ENCODE measurements around the gene ASGR1. TPM values are rescaled to one million over a fixed set of nuclear protein-coding genes. Genes with fewer than 3 reads are reported as not detected.

The ASGR1 gene
- total and polyA plus RNA-seq, 8 donors: 2.4 to 13.0 (median 10.0) TPM

DNA sequence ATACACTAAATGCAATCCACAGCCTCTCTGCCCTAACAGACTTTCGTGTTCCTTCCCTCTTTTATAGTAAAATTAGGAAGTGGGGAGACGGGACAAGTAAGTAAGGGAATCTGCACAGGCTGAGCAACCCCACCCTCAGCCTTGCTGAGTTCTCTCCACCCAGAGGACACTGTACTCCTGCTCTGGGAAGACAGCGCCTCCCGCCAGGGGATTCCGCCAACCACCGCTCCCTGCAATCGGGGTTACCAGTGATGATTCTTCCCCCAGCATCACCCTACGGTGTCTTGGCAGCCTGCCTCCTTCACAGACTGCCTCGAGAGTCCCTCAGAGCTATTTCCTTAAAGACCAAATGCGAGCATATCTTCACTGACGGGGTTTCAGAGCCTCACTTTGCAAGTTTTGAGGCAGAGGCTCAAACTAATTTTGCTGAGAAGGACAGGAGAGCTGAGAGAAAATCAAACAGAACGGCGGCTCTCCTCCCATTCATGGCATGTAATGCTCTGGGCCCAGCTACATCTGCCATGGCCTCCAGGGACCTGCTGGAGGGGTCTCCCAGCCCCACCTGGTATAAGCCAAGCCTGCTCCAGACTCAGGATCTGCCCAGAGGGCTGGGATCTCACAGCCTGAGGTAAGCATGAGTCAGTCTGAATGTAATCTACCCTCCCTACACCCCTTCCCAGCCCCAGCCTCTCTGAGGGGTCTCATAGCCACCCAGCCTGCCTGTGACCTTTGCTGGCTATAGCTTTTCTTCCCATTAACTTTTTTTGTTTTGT lies 41.8 kb downstream of the ASGR1 start:
- intact Hi-C loops (cut with DNase I): loop anchor here in 1 of 2 donors (5.0 kb wide), 1 partner anchor 85 kb away; no protein-coding TSS in a partner anchor
- TF ChIP-seq, protein P1, sequence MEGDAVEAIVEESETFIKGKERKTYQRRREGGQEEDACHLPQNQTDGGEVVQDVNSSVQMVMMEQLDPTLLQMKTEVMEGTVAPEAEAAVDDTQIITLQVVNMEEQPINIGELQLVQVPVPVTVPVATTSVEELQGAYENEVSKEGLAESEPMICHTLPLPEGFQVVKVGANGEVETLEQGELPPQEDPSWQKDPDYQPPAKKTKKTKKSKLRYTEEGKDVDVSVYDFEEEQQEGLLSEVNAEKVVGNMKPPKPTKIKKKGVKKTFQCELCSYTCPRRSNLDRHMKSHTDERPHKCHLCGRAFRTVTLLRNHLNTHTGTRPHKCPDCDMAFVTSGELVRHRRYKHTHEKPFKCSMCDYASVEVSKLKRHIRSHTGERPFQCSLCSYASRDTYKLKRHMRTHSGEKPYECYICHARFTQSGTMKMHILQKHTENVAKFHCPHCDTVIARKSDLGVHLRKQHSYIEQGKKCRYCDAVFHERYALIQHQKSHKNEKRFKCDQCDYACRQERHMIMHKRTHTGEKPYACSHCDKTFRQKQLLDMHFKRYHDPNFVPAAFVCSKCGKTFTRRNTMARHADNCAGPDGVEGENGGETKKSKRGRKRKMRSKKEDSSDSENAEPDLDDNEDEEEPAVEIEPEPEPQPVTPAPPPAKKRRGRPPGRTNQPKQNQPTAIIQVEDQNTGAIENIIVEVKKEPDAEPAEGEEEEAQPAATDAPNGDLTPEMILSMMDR (IDR thresholded peaks at IDR 0.05): no peak
- DNase-seq (peak in 1 of 4 donors; percentile 70), ATAC-seq (peak; percentile 42)
- peak overlapping the region; percentile 30 to 39 for H3K27ac ChIP-seq
- H3K9me3 ChIP-seq: no peaks in the 10 kb centered on the region
- peaks cover 0 to 50% of the 10 kb centered on the region in 2 donors for H3K27me3 ChIP-seq
- peak overlapping the region in 1 of 2 donors; percentile 29 for H3K4me3 ChIP-seq
- no peaks in the 10 kb centered on the region for H3K36me3 ChIP-seq
- peaks cover 0 to 42% of the 10 kb centered on the region in 2 donors for H3K4me1 ChIP-seq

DNA sequence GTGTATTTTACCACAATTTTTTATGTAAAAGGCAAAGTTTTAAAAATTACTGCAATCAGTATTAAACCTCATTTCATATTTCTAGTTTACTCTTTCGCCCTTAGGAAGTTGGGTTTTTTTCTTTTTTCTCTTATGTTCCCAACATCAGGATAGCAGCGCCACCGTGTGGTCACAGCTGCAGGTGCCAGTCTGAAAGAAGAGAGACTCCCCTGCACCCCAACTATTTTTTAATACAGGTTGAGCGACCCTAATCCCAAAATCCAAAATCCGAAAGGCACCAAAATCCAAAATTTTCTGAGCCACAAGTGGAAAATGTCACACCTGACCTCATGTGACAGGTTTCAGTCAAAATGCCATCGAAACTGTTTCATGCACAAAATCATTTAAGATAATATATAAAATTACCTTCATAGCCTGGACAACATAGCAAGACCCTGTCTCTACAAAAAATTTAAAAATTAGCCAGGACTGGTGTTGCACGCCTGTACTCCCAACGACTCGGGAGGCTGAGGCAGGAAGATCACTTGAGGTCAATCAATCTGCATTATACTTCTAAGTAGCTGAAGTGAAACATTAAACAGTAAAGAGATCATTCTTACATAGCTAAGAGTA lies 42.8 kb downstream of the ASGR1 start:
- no peaks in the 10 kb centered on the region for H3K9me3 ChIP-seq
- peaks cover 0 to 42% of the 10 kb centered on the region in 2 donors for H3K4me1 ChIP-seq
- intact Hi-C loops (cut with DNase I): loop anchor here in 1 of 2 donors (5.0 kb wide), 1 partner anchor 84 kb away; no protein-coding TSS in a partner anchor
- peaks cover 0 to 55% of the 10 kb centered on the region in 2 donors for H3K27me3 ChIP-seq
- H3K4me3 ChIP-seq: no peak overlapping the region
- H3K36me3 ChIP-seq: no peaks in the 10 kb centered on the region
- TF ChIP-seq, protein P1 (IDR thresholded peaks at IDR 0.05): peak; percentile 89 to 90
- peak overlapping the region in 1 of 2 donors; percentile 21 for H3K27ac ChIP-seq
- DNase-seq: peak; percentile 62 to 92 (median 78)
- peak; percentile 72 for ATAC-seq

DNA sequence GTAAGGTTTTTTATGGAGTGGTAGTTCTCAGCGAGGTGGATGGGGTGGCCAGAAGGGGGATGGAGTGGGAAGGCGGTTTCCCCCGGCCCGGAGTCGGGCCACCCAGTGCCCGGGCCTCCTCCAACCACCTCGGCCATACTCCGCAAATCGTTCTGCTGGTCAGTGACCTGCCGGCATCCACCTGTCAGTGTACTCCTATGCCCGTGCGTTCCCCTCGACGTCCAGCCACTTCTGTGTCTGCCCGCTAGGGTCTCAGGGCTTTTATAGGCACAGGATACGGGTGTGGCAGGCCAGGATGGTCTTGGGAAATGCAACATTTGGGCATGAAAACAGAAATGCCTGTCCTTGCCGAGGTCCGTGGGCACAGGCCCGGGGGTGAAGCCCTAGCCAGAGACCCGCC lies 45.3 kb downstream of the ASGR1 start:
- Histone ChIP-seq H3K9me3 (no peaks in the 10 kb centered on the region), H3K27ac (peak overlapping the region in 1 of 2 donors; percentile 79), H3K4me3 (no peak overlapping the region), H3K36me3 (no peaks in the 10 kb centered on the region), H3K4me1 (peaks cover 0 to 39% of the 10 kb centered on the region in 2 donors), H3K27me3 (peaks cover 0 to 58% of the 10 kb centered on the region in 2 donors)
- TF ChIP-seq, protein P1 (IDR thresholded peaks at IDR 0.05): no peak
- DNase-seq: no peak
- intact Hi-C loops (cut with DNase I): no loop called here
- ATAC-seq: no peak

DNA sequence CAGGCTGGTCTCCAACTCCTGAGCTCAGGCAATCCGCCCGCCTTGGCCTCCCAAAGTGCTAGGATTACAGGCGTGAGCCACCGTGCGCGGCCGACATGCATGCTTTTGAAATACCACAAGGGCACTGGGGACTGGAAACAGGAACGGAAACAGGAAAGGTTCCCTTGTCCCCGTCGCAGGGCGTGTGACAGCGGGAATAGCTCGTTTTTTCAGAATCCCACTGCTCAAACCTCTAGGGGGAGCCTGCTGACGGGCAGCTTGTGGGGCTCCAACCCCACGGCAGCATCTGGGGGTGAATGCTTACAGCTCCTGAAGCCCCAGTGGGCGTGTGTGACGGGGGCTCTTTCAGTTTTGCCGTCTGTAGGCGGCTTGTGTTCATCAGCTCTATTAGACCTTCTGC lies 45.7 kb downstream of the ASGR1 start:
- intact Hi-C loops (cut with DNase I): no loop called here
- TF ChIP-seq, protein P1 (IDR thresholded peaks at IDR 0.05): peak; percentile 30 to 33
- H3K9me3 ChIP-seq: no peaks in the 10 kb centered on the region
- DNase-seq (peak in 1 of 4 donors; percentile 68), ATAC-seq (peak; percentile 36)
- no peak overlapping the region for H3K4me3 ChIP-seq
- peaks cover 0 to 39% of the 10 kb centered on the region in 2 donors for H3K4me1 ChIP-seq
- no peaks in the 10 kb centered on the region for H3K36me3 ChIP-seq
- H3K27me3 ChIP-seq: peaks cover 0 to 54% of the 10 kb centered on the region in 2 donors
- H3K27ac ChIP-seq: peak overlapping the region in 1 of 2 donors; percentile 79

All from left lung (tissue), 10 donors.